GM21723 (cell line): ENCODE results near the gene DARS1.
A peak's percentile ranks its signal among the peaks of the same experiment; 100 is the strongest.

Source experiments
- ATAC-seq: cut with Tn5 transposase; IDR thresholded peaks from one replicate; pipeline ENCODE4 v1.9.1; 2021; ENCODE audit warnings: mild to moderate bottlenecking, moderate library complexity; ENCODE audit not compliant: unreplicated experiment

The DARS1 gene

GRCh38 chr2:135948642-135949355 lies 36.6 kb downstream of the DARS1 start:
- peak; percentile 81 for ATAC-seq

GRCh38 chr2:135948141-135948540 lies 37.3 kb downstream of the DARS1 start:
- no peak for ATAC-seq

GRCh38 chr2:135947483-135947882 lies 37.9 kb downstream of the DARS1 start:
- ATAC-seq = no peak

- ATAC-seq = no peak
Observed at GRCh38 chr2:135945526-135945925, 39.9 kb downstream of the DARS1 start.

- ATAC-seq = no peak
Observed at GRCh38 chr2:135944625-135945024, 40.8 kb downstream of the DARS1 start.

GRCh38 chr2:135942936-135943688 lies 42.3 kb downstream of the DARS1 start:
- ATAC-seq = no peak

- no peak for ATAC-seq
Observed at GRCh38 chr2:135936524-135936923, 48.9 kb downstream of the DARS1 start.

GRCh38 chr2:135935914-135936313 lies 49.5 kb downstream of the DARS1 start:
- no peak for ATAC-seq

GRCh38 chr2:135931776-135932443 lies 53.5 kb downstream of the DARS1 start:
- peak; percentile 95 for ATAC-seq

- no peak for ATAC-seq
Observed at GRCh38 chr2:135926605-135927004, 58.8 kb downstream of the DARS1 start.

- no peak for ATAC-seq
Observed at GRCh38 chr2:135925571-135925970, 59.9 kb downstream of the DARS1 start.

- ATAC-seq = peak; percentile 48
Observed at GRCh38 chr2:135916207-135916606, 69.2 kb downstream of the DARS1 start.

GRCh38 chr2:135914485-135914884 lies 70.9 kb downstream of the DARS1 start:
- no peak for ATAC-seq

- no peak for ATAC-seq
Observed at GRCh38 chr2:135913727-135914365, 71.6 kb downstream of the DARS1 start.

GRCh38 chr2:135909976-135910375 lies 75.5 kb downstream of the DARS1 start:
- no peak for ATAC-seq

GRCh38 chr2:135905679-135906078 lies 79.7 kb downstream of the DARS1 start:
- ATAC-seq = no peak

GRCh38 chr2:135904341-135904989 lies 81.0 kb downstream of the DARS1 start:
- ATAC-seq = no peak

- no peak for ATAC-seq
Observed at GRCh38 chr2:135903650-135904049, 81.8 kb downstream of the DARS1 start.

GRCh38 chr2:135899567-135899966 lies 85.9 kb downstream of the DARS1 start:
- no peak for ATAC-seq

- no peak for ATAC-seq
Observed at GRCh38 chr2:135898234-135898786, 87.1 kb downstream of the DARS1 start.

GRCh38 chr2:135894930-135895329 lies 90.5 kb downstream of the DARS1 start:
- no peak for ATAC-seq
